OCI-LY1 (cell line): ENCODE results near the gene SHROOM3.

Experiments
- H2AFZ ChIP-seq: fragments of 200-600 bp; sonication (generic), shearing (Covaris generic); 2 replicates; pipeline ENCODE4 v1.6.0; 2014; ENCODE audit warnings: antibody characterized with exemption, mild to moderate bottlenecking, low read length
- H3F3A ChIP-seq: fragments of 200-600 bp; sonication (generic), shearing (Covaris generic); 2 replicates; pipeline ENCODE4 v1.6.0; 2014; ENCODE audit warnings: mild to moderate bottlenecking, antibody characterized with exemption, low read length, moderate library complexity; ENCODE audit not compliant: insufficient read depth
- H3K27ac ChIP-seq: fragments of 200-600 bp; sonication (generic); 2 replicates; pipeline ENCODE4 v1.5.1; 2014; ENCODE audit warnings: low read length, mixed run types, mild to moderate bottlenecking, low read depth; ENCODE audit not compliant: poor library complexity, severe bottlenecking
- H3K27me3 ChIP-seq: fragments of 200-600 bp; sonication (generic); 2 replicates; pipeline ENCODE4 v1.6.0; 2014; ENCODE audit warnings: antibody characterized with exemption, mild to moderate bottlenecking, low read length, moderate library complexity; ENCODE audit not compliant: insufficient read depth
- H3K36me3 ChIP-seq: fragments of 200-600 bp; sonication (generic); 2 replicates; pipeline ENCODE4 v1.6.1; 2014; ENCODE audit warnings: mild to moderate bottlenecking, antibody characterized with exemption, low read length, moderate library complexity, mixed read lengths; ENCODE audit not compliant: insufficient read depth
- H3K4me1 ChIP-seq: fragments of 200-600 bp; sonication (generic); 2 replicates; pipeline ENCODE4 v1.5.1; 2014; ENCODE audit warnings: mild to moderate bottlenecking, low read length, moderate library complexity; ENCODE audit not compliant: insufficient read depth, severe bottlenecking
- H3K4me2 ChIP-seq: fragments of 200-600 bp; sonication (generic), shearing (Covaris generic); 2 replicates; pipeline ENCODE4 v1.6.1; 2014; ENCODE audit warnings: low read length
- H3K4me3 ChIP-seq: fragments of 200-600 bp; sonication (generic); 2 replicates; pipeline ENCODE4 v1.5.1; 2014; ENCODE audit warnings: low read length, low read depth, mild to moderate bottlenecking, mixed read lengths; ENCODE audit not compliant: poor library complexity, severe bottlenecking
- H3K79me2 ChIP-seq: fragments of 200-600 bp; shearing (Covaris generic); 2 replicates; pipeline ENCODE4 v1.6.1; 2016; ENCODE audit warnings: mixed run types, low read length, mixed read lengths; ENCODE audit not compliant: insufficient read depth
- H3K9ac ChIP-seq: fragments of 200-600 bp; sonication (generic), shearing (Covaris generic); 2 replicates; pipeline ENCODE4 v1.6.1; 2014; ENCODE audit warnings: mild to moderate bottlenecking, low read length, mixed read lengths
- H3K9me2 ChIP-seq: fragments of 200-600 bp; sonication (generic), shearing (Covaris generic); 2 replicates; pipeline ENCODE4 v1.6.1; 2014; ENCODE audit warnings: low read depth, mild to moderate bottlenecking, low read length, mixed read lengths
- H3K9me3 ChIP-seq: fragments of 200-600 bp; shearing (Covaris generic); 2 replicates; pipeline ENCODE4 v1.6.1; 2014; ENCODE audit warnings: low read length, mixed read lengths
- H4K20me1 ChIP-seq: fragments of 200-600 bp; sonication (generic), shearing (Covaris generic); 2 replicates; pipeline ENCODE4 v1.6.0; 2016; ENCODE audit warnings: mild to moderate bottlenecking, low read length; ENCODE audit not compliant: insufficient read depth
- EZH2 ChIP-seq: fragments of 200-600 bp; sonication (generic), shearing (Covaris generic); IDR thresholded peaks from 2 replicates; pipeline ENCODE4 v1.8.0; 2017; ENCODE audit warnings: borderline replicate concordance, mixed run types, mild to moderate bottlenecking, antibody characterized with exemption, low read length, moderate library complexity, mixed read lengths
- TF ChIP-seq, protein P1 (sequence below): fragments of 200-600 bp; sonication (generic), shearing (Covaris generic); IDR thresholded peaks from 2 replicates; pipeline ENCODE4 v1.5.1; 2017; ENCODE audit warnings: mild to moderate bottlenecking, antibody characterized with exemption, low read length, moderate library complexity, mixed read lengths

The SHROOM3 gene

DNA sequence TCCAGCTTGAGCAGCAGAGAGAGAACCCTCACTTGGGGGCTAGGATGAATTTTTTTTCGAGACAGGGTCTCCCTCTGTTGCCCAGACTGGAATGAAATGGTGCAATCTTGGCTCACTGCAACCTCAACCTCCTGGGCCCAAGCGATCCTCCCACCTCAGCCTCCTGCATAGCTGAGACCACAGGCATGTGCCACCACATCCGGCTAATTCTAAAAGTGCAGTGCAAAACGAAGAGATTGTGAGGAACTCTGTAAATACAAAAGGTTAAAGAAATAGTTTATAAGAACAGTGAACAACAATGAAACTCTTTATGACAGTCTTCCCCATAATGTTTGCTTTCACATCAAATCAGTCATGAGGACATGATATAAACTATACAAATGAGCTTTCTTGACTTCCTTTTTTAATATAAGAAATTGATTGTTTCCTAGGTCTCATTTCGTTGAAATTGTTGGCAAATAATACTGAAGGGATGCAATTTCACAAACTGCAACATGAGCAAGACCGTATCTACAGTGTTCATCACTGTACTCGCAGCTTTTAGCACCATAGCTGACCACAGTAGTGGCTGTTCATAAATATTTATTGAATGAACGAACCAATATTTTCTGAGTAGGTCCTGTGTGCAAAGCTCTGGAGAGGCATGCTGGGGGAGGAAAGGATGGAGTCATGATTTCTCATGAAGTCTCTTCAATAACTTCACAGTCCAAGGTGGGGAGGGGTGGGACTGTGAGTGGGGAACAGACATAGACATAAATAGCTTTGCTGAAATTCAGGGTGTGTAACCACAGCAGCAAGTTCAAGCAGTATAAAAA is 116.1 kb downstream of the SHROOM3 start:
- H3K27me3 ChIP-seq, result no peaks in the 10 kb centered on the region
- H4K20me1 ChIP-seq, result no peaks in the 10 kb centered on the region
- no peaks in the 10 kb centered on the region for H3K79me2 ChIP-seq
- H3K27ac ChIP-seq, result no peak overlapping the region
- H3K4me1 ChIP-seq, result no peaks in the 10 kb centered on the region
- H3K4me3 ChIP-seq, result no peak overlapping the region
- no peaks in the 10 kb centered on the region for H3K9me2 ChIP-seq
- TF ChIP-seq, protein P1, sequence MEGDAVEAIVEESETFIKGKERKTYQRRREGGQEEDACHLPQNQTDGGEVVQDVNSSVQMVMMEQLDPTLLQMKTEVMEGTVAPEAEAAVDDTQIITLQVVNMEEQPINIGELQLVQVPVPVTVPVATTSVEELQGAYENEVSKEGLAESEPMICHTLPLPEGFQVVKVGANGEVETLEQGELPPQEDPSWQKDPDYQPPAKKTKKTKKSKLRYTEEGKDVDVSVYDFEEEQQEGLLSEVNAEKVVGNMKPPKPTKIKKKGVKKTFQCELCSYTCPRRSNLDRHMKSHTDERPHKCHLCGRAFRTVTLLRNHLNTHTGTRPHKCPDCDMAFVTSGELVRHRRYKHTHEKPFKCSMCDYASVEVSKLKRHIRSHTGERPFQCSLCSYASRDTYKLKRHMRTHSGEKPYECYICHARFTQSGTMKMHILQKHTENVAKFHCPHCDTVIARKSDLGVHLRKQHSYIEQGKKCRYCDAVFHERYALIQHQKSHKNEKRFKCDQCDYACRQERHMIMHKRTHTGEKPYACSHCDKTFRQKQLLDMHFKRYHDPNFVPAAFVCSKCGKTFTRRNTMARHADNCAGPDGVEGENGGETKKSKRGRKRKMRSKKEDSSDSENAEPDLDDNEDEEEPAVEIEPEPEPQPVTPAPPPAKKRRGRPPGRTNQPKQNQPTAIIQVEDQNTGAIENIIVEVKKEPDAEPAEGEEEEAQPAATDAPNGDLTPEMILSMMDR, result no peak
- TF ChIP-seq EZH2, result no peak
- H3K4me2 ChIP-seq, result no peak overlapping the region
- H3K36me3 ChIP-seq, result no peaks in the 10 kb centered on the region
- no peaks in the 10 kb centered on the region for H3F3A ChIP-seq
- no peaks in the 10 kb centered on the region for H3K9me3 ChIP-seq
- no peak overlapping the region for H3K9ac ChIP-seq
- no peak overlapping the region for H2AFZ ChIP-seq

DNA sequence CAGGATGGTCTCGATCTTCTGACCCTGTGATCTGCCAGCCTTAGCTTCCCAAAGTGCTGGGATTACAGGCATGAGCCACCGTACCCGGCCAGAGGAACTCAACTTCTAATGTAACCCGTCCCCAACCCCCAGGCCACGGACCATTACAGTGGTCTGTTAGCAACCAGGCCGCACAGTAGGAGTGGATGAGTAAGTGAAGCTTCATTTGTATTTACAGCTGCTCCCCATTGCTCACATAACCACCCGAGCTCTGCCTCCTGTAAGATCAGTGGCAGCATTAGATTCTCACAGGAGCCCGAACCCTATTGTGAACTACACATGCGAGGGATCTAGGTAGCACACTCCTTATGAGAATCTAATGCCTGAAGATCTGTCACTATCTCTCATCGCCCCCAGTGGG is 119.6 kb downstream of the SHROOM3 start:
- Histone ChIP-seq H3K27me3 (no peaks in the 10 kb centered on the region), H3K9me3 (no peaks in the 10 kb centered on the region), H3K4me3 (no peak overlapping the region), H3K36me3 (no peaks in the 10 kb centered on the region), H3K79me2 (no peaks in the 10 kb centered on the region), H3K9ac (no peak overlapping the region), H3K4me2 (no peak overlapping the region), H3K4me1 (no peaks in the 10 kb centered on the region), H3K27ac (no peak overlapping the region), H3K9me2 (no peaks in the 10 kb centered on the region), H2AFZ (no peak overlapping the region), H3F3A (no peaks in the 10 kb centered on the region), H4K20me1 (no peaks in the 10 kb centered on the region)
- no peak for TF ChIP-seq EZH2
- TF ChIP-seq, protein P1, result no peak

DNA sequence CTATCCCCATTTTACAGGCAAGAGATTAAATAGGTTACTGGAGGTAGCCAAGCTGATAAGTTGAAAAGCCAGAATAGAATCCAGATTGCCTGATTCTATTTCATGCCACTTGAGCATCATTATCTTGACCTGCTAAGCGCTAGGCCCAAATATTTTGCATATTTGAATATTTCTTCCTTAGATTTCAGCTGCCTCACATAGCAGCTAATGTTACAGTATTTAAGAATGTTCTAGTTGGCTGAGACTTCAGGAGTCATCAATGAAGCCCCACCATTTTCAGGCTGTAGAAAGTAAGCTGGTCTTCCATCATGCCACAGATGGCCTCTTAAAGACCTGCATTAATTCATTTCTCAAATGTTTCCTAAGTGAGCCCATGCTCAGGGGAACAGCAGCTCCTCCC is 121.4 kb downstream of the SHROOM3 start:
- H4K20me1 ChIP-seq, result no peaks in the 10 kb centered on the region
- no peak overlapping the region for H2AFZ ChIP-seq
- TF ChIP-seq, protein P1, result no peak
- no peak for TF ChIP-seq EZH2
- H3K9ac ChIP-seq, result no peak overlapping the region
- no peak overlapping the region for H3K4me2 ChIP-seq
- no peaks in the 10 kb centered on the region for H3K9me3 ChIP-seq
- H3K36me3 ChIP-seq, result no peaks in the 10 kb centered on the region
- H3F3A ChIP-seq, result no peaks in the 10 kb centered on the region
- no peaks in the 10 kb centered on the region for H3K27me3 ChIP-seq
- no peak overlapping the region for H3K4me3 ChIP-seq
- no peaks in the 10 kb centered on the region for H3K4me1 ChIP-seq
- no peaks in the 10 kb centered on the region for H3K9me2 ChIP-seq
- no peak overlapping the region for H3K27ac ChIP-seq
- H3K79me2 ChIP-seq, result no peaks in the 10 kb centered on the region
